Measurements from ENCODE around the gene RAMP3. TPM values are rescaled to one million over a fixed set of nuclear protein-coding genes. Genes with fewer than 3 reads are reported as not detected.

The RAMP3 gene
- total RNA-seq, 1 experiment from 2014 or later = not detected

- Histone ChIP-seq H3K36me3 (ENCODE audit: low read depth) (no peaks in the 10 kb centered on the region), H3K4me2 (no peak overlapping the region), H3K79me2 (ENCODE audit: low read depth) (no peaks in the 10 kb centered on the region), H3F3A (ENCODE audit: insufficient read depth, low read depth) (no peaks in the 10 kb centered on the region), H3K9me2 (ENCODE audit: insufficient read depth) (no peaks in the 10 kb centered on the region), H3K4me3 (no peak overlapping the region), H3K27ac (no peak overlapping the region), H3K9me3 (ENCODE audit: insufficient read depth, low read depth) (0 out of 2 replicates have a peak, but pooled peaks cover 4% of the 10 kb centered on the region), H3K27me3 (ENCODE audit: insufficient read depth, low read depth) (peaks cover 66% of the 10 kb centered on the region), H2AFZ (no peak overlapping the region), H4K20me1 (ENCODE audit: insufficient read depth) (no peaks in the 10 kb centered on the region), H3K4me1 (replicated peaks; ENCODE audit: insufficient read depth) (no peaks in the 10 kb centered on the region)
- TF ChIP-seq CTCF (conservative IDR thresholded peaks at IDR 0.05) (no peak), EZH2 (IDR thresholded peaks at IDR 0.05; ENCODE audit: low read depth) (no peak)
- intact Hi-C loops (cut with micrococcal nuclease; ENCODE audit: unreplicated experiment) = loop anchor here (10.0 kb wide), 1 partner anchor 1196 kb away; no protein-coding TSS in a partner anchor
- no peak for DNase-seq
- no TSS peak for BruUV-seq (replicated peaks)
- ChIA-PET POLR2A (ENCODE audit: unreplicated experiment) (no interaction called here), CTCF (no interaction called here)
Observed at GRCh38 chr7:45159296-45159695, 1.7 kb downstream of the RAMP3 start.

- no peak for DNase-seq
- no TSS peak for BruUV-seq (replicated peaks)
- Histone ChIP-seq H3K9me2 (ENCODE audit: insufficient read depth) (no peaks in the 10 kb centered on the region), H4K20me1 (ENCODE audit: insufficient read depth) (no peaks in the 10 kb centered on the region), H2AFZ (no peak overlapping the region), H3K27ac (no peak overlapping the region), H3F3A (ENCODE audit: insufficient read depth, low read depth) (no peaks in the 10 kb centered on the region), H3K79me2 (ENCODE audit: low read depth) (no peaks in the 10 kb centered on the region), H3K27me3 (ENCODE audit: insufficient read depth, low read depth) (peaks cover 75% of the 10 kb centered on the region), H3K4me2 (no peak overlapping the region), H3K4me3 (no peak overlapping the region), H3K36me3 (ENCODE audit: low read depth) (no peaks in the 10 kb centered on the region), H3K9me3 (ENCODE audit: insufficient read depth, low read depth) (0 out of 2 replicates have a peak, but pooled peaks cover 4% of the 10 kb centered on the region), H3K4me1 (replicated peaks; ENCODE audit: insufficient read depth) (no peaks in the 10 kb centered on the region)
- TF ChIP-seq EZH2 (IDR thresholded peaks at IDR 0.05; ENCODE audit: low read depth) = no peak
- TF ChIP-seq CTCF (conservative IDR thresholded peaks at IDR 0.05) = no peak
- intact Hi-C loops (cut with micrococcal nuclease; ENCODE audit: unreplicated experiment) = loop anchor here (10.0 kb wide), 1 partner anchor 514 kb away; no protein-coding TSS in a partner anchor
- POLR2A ChIA-PET (ENCODE audit: unreplicated experiment) = no interaction called here
- CTCF ChIA-PET = no interaction called here
Observed at GRCh38 chr7:45160417-45160881, 2.9 kb downstream of the RAMP3 start.

GRCh38 chr7:45161138-45161537 is 3.5 kb downstream of the RAMP3 start:
- Histone ChIP-seq H3K36me3 (ENCODE audit: low read depth) (no peaks in the 10 kb centered on the region), H3K27me3 (ENCODE audit: insufficient read depth, low read depth) (peaks cover 82% of the 10 kb centered on the region), H3K4me3 (no peak overlapping the region), H3K4me1 (replicated peaks; ENCODE audit: insufficient read depth) (no peaks in the 10 kb centered on the region), H3K4me2 (no peak overlapping the region), H3K9me3 (ENCODE audit: insufficient read depth, low read depth) (0 out of 2 replicates have a peak, but pooled peaks cover 4% of the 10 kb centered on the region), H4K20me1 (ENCODE audit: insufficient read depth) (no peaks in the 10 kb centered on the region), H2AFZ (no peak overlapping the region), H3K79me2 (ENCODE audit: low read depth) (no peaks in the 10 kb centered on the region), H3K9me2 (ENCODE audit: insufficient read depth) (no peaks in the 10 kb centered on the region), H3F3A (ENCODE audit: insufficient read depth, low read depth) (no peaks in the 10 kb centered on the region), H3K27ac (no peak overlapping the region)
- DNase-seq = no peak
- BruUV-seq (replicated peaks) = no TSS peak
- TF ChIP-seq EZH2 (IDR thresholded peaks at IDR 0.05; ENCODE audit: low read depth) (no peak), CTCF (conservative IDR thresholded peaks at IDR 0.05) (no peak)
- ChIA-PET POLR2A (ENCODE audit: unreplicated experiment) (no interaction called here), CTCF (no interaction called here)
- intact Hi-C loops (cut with micrococcal nuclease; ENCODE audit: unreplicated experiment) = loop anchor here (10.0 kb wide), 1 partner anchor 514 kb away; no protein-coding TSS in a partner anchor
